MCF 10A (cell line): ENCODE data around the gene HPSE2. TPM values are rescaled to one million over a fixed set of nuclear protein-coding genes. Genes with fewer than 3 reads are reported as not detected.
"Not testable (repeated sequence)": the region's sequence is repeated elsewhere in the genome, so short reads cannot be mapped to it uniquely, and the experiment has no call there.

Source experiments
- BruUV-seq: library from RNA; stranded (reverse); fragments of 400-500 nt; replicated peaks from 2 replicates; lab custom pipeline; 2021; lab: Mats Ljungman, UMichigan
- CTCF ChIA-PET: fragments of 300-600 bp; sonication (Branson Sonifier 250); formaldehyde crosslinking; extraction: SDS; loops from one replicate; lab custom pipeline; 2021; ENCODE audit warnings: antibody characterized with exemption, inconsistent platforms; lab: Yijun Ruan, JAX
- POLR2A ChIA-PET: fragments of 300-600, 350-650 bp; sonication (Branson Sonifier 250); formaldehyde crosslinking; extraction: SDS; loops from one replicate; lab custom pipeline; 2020; ENCODE audit warnings: antibody characterized with exemption, inconsistent platforms; lab: Yijun Ruan, JAX
- DNase-seq: peaks from one replicate; pipeline ENCODE4 v3.0.0-alpha.2; 2018; ENCODE audit not compliant: unreplicated experiment
- H3K27ac Mint-ChIP-seq: one replicate; pipeline ENCODE4 v1.8.0; 2022; ENCODE audit warnings: mild to moderate bottlenecking, low read depth, mixed read lengths; ENCODE audit not compliant: unreplicated experiment
- H3K27me3 Mint-ChIP-seq: one replicate; pipeline ENCODE4 v1.8.0; 2022; ENCODE audit warnings: mixed read lengths; ENCODE audit not compliant: insufficient read depth, unreplicated experiment
- H3K36me3 Mint-ChIP-seq: one replicate; pipeline ENCODE4 v1.8.0; 2022; ENCODE audit warnings: mild to moderate bottlenecking, moderate library complexity, mixed read lengths; ENCODE audit not compliant: insufficient read depth, unreplicated experiment
- H3K4me1 Mint-ChIP-seq: one replicate; pipeline ENCODE4 v1.8.0; 2022; ENCODE audit warnings: mixed read lengths; ENCODE audit not compliant: insufficient read depth, unreplicated experiment
- H3K4me3 Mint-ChIP-seq: one replicate; pipeline ENCODE4 v1.8.0; 2022; ENCODE audit warnings: mild to moderate bottlenecking, moderate library complexity, mixed read lengths; ENCODE audit not compliant: unreplicated experiment
- H3K9me3 Mint-ChIP-seq: one replicate; pipeline ENCODE4 v1.8.0; 2022; ENCODE audit warnings: mixed read lengths; ENCODE audit not compliant: unreplicated experiment
- intact Hi-C: fragments of 100-400 bp; cut with micrococcal nuclease; formaldehyde crosslinking; loops from 2 replicates; pipeline ENCODE4 v1.14.1; 2022
- total RNA-seq: library from RNA; stranded (reverse); gene quantifications from 2 replicates; pipeline ENCODE4 v1.2.3, GENCODE V29; 2022
- TF ChIP-seq, protein P1 (sequence below): fragments of 200-600 bp; IDR thresholded peaks from one replicate; pipeline ENCODE4 v1.8.0; 2022; ENCODE audit warnings: antibody characterized with exemption, mild to moderate bottlenecking; ENCODE audit not compliant: unreplicated experiment

HPSE2 gene
- total RNA-seq, 1 experiment from 2014 or later = not detected

DNA sequence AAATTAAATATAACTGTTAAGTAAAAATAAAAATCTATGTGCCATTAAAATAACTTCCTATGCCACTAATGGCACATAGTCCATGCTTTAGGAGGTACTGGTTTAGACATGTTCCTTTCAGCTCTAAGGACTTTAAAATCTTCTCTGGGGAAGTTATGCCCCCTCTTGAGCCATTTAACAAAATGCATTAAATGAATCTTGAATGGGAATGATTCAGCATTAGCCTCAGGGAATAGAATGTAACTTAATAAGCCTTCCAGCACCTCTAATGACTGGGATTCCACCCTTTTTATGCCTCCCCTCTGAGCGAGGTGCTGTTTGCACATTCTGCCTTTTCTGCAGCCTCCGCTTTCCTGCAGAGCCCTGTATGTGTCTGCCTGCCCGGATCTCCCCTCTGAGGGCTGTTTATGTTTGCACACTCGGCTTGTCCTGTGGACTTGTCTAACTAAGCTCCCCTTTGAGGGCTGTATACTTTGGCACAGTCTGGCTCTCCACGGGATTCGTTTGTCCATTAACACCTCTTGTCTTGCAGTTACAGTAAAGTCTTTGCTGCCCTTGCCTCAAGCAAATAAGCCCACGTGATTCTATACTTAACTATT is 680.5 kb downstream of the HPSE2 start:
- ChIA-PET CTCF (interaction anchor here (0.6 to 0.7 kb wide), 4 partner anchors 21 to 732 kb away, joined by 3 to 4 read pairs (median 4); no protein-coding TSS in a partner anchor), POLR2A (no interaction called here)
- Mint-ChIP-seq H3K36me3 (no peaks in the 10 kb centered on the region), H3K4me1 (no peaks in the 10 kb centered on the region), H3K27me3 (peaks cover 18% of the 10 kb centered on the region), H3K27ac (no peak overlapping the region), H3K9me3 (peaks cover under 1% of the 10 kb centered on the region), H3K4me3 (no peak overlapping the region)
- no peak for DNase-seq
- intact Hi-C loops = no loop called here
- TF ChIP-seq, protein P1, sequence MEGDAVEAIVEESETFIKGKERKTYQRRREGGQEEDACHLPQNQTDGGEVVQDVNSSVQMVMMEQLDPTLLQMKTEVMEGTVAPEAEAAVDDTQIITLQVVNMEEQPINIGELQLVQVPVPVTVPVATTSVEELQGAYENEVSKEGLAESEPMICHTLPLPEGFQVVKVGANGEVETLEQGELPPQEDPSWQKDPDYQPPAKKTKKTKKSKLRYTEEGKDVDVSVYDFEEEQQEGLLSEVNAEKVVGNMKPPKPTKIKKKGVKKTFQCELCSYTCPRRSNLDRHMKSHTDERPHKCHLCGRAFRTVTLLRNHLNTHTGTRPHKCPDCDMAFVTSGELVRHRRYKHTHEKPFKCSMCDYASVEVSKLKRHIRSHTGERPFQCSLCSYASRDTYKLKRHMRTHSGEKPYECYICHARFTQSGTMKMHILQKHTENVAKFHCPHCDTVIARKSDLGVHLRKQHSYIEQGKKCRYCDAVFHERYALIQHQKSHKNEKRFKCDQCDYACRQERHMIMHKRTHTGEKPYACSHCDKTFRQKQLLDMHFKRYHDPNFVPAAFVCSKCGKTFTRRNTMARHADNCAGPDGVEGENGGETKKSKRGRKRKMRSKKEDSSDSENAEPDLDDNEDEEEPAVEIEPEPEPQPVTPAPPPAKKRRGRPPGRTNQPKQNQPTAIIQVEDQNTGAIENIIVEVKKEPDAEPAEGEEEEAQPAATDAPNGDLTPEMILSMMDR = no peak
- BruUV-seq = no TSS peak

DNA sequence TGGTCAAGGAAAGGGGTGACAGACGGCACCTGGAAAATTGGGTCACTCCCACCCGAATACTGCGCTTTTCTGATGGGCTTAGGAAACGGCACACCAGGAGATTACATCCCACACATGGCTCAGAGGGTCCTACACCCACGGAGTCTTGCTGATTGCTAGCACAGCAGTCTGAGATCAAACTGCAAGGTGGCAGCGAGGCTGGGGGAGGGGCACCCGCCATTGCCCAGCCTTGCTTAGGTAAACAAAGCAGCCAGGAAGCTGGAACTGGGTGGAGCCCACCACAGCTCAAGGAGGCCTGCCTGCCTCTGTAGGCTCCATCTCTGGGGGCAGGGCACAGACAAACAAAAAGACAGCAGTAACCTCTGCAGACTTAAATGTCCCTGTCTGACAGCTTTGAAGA is 694.1 kb downstream of the HPSE2 start:
- POLR2A ChIA-PET, BruUV-seq, H3K4me1 Mint-ChIP-seq, H3K27ac Mint-ChIP-seq, H3K27me3 Mint-ChIP-seq, H3K4me3 Mint-ChIP-seq, CTCF ChIA-PET, DNase-seq, H3K36me3 Mint-ChIP-seq, intact Hi-C loops: not testable (repeated sequence)
- peaks cover 23% of the 10 kb centered on the region for H3K9me3 Mint-ChIP-seq

DNA sequence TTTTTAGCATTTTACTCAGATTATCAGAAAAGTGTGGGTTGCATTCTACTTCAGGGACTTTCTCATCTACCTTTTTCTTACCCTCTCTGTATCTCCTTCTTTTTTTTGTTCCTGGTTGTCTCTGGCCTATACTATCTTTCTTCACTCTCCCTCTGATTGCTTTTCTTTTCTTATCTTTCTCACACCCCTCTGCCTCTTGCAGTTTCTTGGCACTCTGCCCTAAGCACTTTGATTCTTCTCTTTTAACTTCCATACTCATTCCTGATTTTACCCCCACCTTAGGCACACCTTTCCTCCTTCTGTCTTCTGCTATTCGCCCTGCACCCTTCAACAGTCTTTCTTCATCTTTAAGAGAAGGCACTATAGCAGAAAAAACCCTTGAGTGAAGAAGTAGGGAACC is 696.1 kb downstream of the HPSE2 start:
- H3K4me1 Mint-ChIP-seq = no peaks in the 10 kb centered on the region
- peaks cover 29% of the 10 kb centered on the region for H3K9me3 Mint-ChIP-seq
- no peak overlapping the region for H3K4me3 Mint-ChIP-seq
- CTCF ChIA-PET = interaction anchor here (0.6 kb wide), 1 partner anchor 120 kb away, joined by 3 read pairs; no protein-coding TSS in a partner anchor
- intact Hi-C loops = no loop called here
- POLR2A ChIA-PET = no interaction called here
- no peaks in the 10 kb centered on the region for H3K27me3 Mint-ChIP-seq
- TF ChIP-seq, protein P1 = no peak
- BruUV-seq = no TSS peak
- DNase-seq = no peak
- no peak overlapping the region for H3K27ac Mint-ChIP-seq
- H3K36me3 Mint-ChIP-seq = no peaks in the 10 kb centered on the region

DNA sequence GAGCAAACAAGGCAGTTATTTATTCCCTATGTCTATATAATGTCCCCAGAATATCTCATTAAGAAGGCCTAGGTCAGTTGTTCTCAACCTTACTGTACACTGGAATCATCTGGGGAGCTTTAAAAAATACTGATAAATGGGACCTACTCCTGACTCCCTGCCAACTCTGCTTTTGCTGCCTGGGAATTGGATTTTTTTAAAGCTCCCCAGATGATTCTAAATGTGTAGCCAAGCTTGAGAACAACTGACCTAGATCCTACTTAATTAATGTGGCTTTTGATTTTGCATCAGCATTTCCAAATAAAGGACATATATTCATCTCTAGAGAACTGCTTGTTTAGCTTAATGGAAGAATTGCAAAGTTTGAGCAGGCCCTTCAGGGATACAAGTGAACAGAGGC is 697.2 kb downstream of the HPSE2 start:
- TF ChIP-seq, protein P1 = no peak
- intact Hi-C loops = no loop called here
- Mint-ChIP-seq H3K27ac (no peak overlapping the region), H3K4me3 (no peak overlapping the region), H3K9me3 (peaks cover 27% of the 10 kb centered on the region), H3K36me3 (no peaks in the 10 kb centered on the region), H3K4me1 (no peaks in the 10 kb centered on the region), H3K27me3 (no peaks in the 10 kb centered on the region)
- no peak for DNase-seq
- POLR2A ChIA-PET = no interaction called here
- no TSS peak for BruUV-seq
- CTCF ChIA-PET = no interaction called here
